ENCODE measurements around the gene PRSS33.

DNA sequence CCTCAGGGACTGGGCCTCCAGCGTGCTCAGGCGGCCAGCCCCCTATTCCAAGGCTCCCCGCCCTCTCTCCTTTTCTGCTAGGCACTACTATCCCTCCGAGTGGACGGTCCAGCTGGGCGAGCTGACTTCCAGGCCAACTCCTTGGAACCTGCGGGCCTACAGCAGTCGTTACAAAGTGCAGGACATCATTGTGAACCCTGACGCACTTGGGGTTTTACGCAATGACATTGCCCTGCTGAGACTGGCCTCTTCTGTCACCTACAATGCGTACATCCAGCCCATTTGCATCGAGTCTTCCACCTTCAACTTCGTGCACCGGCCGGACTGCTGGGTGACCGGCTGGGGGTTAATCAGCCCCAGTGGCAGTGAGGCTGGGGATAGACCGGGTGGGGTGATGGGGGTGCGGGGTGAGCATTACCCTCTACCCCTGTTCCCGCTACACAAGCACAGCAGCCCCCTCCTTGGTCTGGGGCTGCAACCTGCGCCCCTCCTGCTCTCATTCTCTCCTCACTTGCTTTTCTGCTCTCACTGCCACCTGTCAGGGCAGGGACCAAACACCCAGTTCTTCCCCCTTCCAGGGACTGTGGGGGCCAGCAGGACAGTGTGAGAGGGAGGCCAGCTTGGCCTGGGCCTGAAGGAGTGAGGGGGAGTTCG is 12.0 kb upstream of the PRSS33 start:
- TF ChIP-seq CTCF (IDR thresholded peaks at IDR 0.05): no peak
- TF ChIP-seq POLR2A (IDR thresholded peaks at IDR 0.05): no peak
